H9 (cell line): Measurements from ENCODE around the gene KIAA2012. TPM values are rescaled to one million over a fixed set of nuclear protein-coding genes. Genes with fewer than 3 reads are reported as not detected.

Experiments used
- DNase-seq: peaks from one replicate; pipeline ENCODE4 v3.0.0-alpha.2; 2017
- H2AFZ ChIP-seq: one replicate; pipeline ENCODE4 v1.6.1; 2013; ENCODE audit warnings: mild to moderate bottlenecking, low read length, control low read depth, moderate library complexity
- H2AK5ac ChIP-seq: 2 replicates; pipeline ENCODE4 v1.6.1; 2013; ENCODE audit warnings: low read length, control low read depth, mixed read lengths; ENCODE audit not compliant: insufficient read length
- H2BK120ac ChIP-seq: one replicate; pipeline ENCODE4 v1.6.1; 2013; ENCODE audit warnings: low read depth, mild to moderate bottlenecking, low read length, control low read depth, inconsistent platforms; ENCODE audit not compliant: poor library complexity, severe bottlenecking
- H2BK12ac ChIP-seq: 2 replicates; pipeline ENCODE4 v1.6.1; 2013; ENCODE audit warnings: low read length, control low read depth, mixed read lengths, low read depth; ENCODE audit not compliant: insufficient read length
- H2BK15ac ChIP-seq: 2 replicates; pipeline ENCODE4 v1.6.1; 2013; ENCODE audit warnings: low read depth, low read length, control low read depth
- H2BK20ac ChIP-seq: one replicate; pipeline ENCODE4 v1.6.1; 2013; ENCODE audit warnings: low read depth, mild to moderate bottlenecking, low read length, control low read depth, inconsistent platforms; ENCODE audit not compliant: poor library complexity, severe bottlenecking
- H2BK5ac ChIP-seq: 2 replicates; pipeline ENCODE4 v1.6.1; 2013; ENCODE audit warnings: low read length, control low read depth, mixed read lengths; ENCODE audit not compliant: insufficient read length
- H3K14ac ChIP-seq: 2 replicates; pipeline ENCODE4 v1.6.1; 2013; ENCODE audit warnings: low read length, control low read depth; ENCODE audit not compliant: insufficient read depth
- H3K18ac ChIP-seq: 2 replicates; pipeline ENCODE4 v1.6.1; 2013; ENCODE audit warnings: low read depth, mild to moderate bottlenecking, mixed read lengths, low read length, control low read depth; ENCODE audit not compliant: insufficient read length
- H3K23ac ChIP-seq: 2 replicates; pipeline ENCODE4 v1.6.1; 2013; ENCODE audit warnings: low read length, control low read depth, mixed read lengths, low read depth; ENCODE audit not compliant: insufficient read length
- H3K23me2 ChIP-seq: 2 replicates; pipeline ENCODE4 v1.6.1; 2013; ENCODE audit warnings: low read depth, mild to moderate bottlenecking, mixed read lengths, low read length, control low read depth; ENCODE audit not compliant: insufficient read length, poor library complexity, severe bottlenecking
- H3K27ac ChIP-seq: 2 replicates; pipeline ENCODE4 v1.5.1; 2013; ENCODE audit warnings: low read length, control low read depth, mixed read lengths, low read depth; ENCODE audit not compliant: insufficient read length
- H3K27me3 ChIP-seq: 2 replicates; pipeline ENCODE4 v1.6.1; 2013; ENCODE audit warnings: low read length, control low read depth, inconsistent platforms; ENCODE audit not compliant: insufficient read depth
- H3K4ac ChIP-seq: 2 replicates; pipeline ENCODE4 v1.6.1; 2013; ENCODE audit warnings: low read depth, mild to moderate bottlenecking, control low read depth, inconsistent platforms, low read length, moderate library complexity
- H3K4me1 ChIP-seq: 2 replicates; pipeline ENCODE4 v1.6.1; 2013; ENCODE audit warnings: low read length, control low read depth, inconsistent platforms; ENCODE audit not compliant: insufficient read depth
- H3K4me2 ChIP-seq: 2 replicates; pipeline ENCODE4 v1.6.1; 2013; ENCODE audit warnings: low read length, control low read depth, mixed read lengths; ENCODE audit not compliant: insufficient read length, insufficient read depth
- H3K56ac ChIP-seq: 2 replicates; pipeline ENCODE4 v1.6.1; 2013; ENCODE audit warnings: low read depth, mild to moderate bottlenecking, mixed read lengths, low read length, control low read depth; ENCODE audit not compliant: insufficient read length
- H3K79me1 ChIP-seq: 2 replicates; pipeline ENCODE4 v1.6.1; 2013; ENCODE audit warnings: low read depth, mild to moderate bottlenecking, moderate library complexity, low read length, control low read depth, inconsistent platforms; ENCODE audit not compliant: insufficient read depth, poor library complexity, severe bottlenecking
- H3K79me2 ChIP-seq: 2 replicates; pipeline ENCODE4 v1.6.1; 2013; ENCODE audit warnings: low read length, control low read depth, inconsistent platforms; ENCODE audit not compliant: insufficient read depth
- H3K9ac ChIP-seq: 2 replicates; pipeline ENCODE4 v1.6.1; 2013; ENCODE audit warnings: low read length, control low read depth, mixed read lengths; ENCODE audit not compliant: insufficient read length; ENCODE audit errors: extremely low read depth
- H3K9me3 ChIP-seq: one replicate; pipeline ENCODE4 v1.6.1; 2013; ENCODE audit warnings: low read depth, low read length, inconsistent platforms; ENCODE audit not compliant: control insufficient read depth
- H3T11ph ChIP-seq: one replicate; pipeline ENCODE4 v1.6.1; 2013; ENCODE audit warnings: mild to moderate bottlenecking, low read length, control low read depth, inconsistent platforms
- H4K20me1 ChIP-seq: one replicate; pipeline ENCODE4 v1.6.1; 2013; ENCODE audit not compliant: control insufficient read depth, insufficient read length, insufficient read depth
- H4K5ac ChIP-seq: 2 replicates; pipeline ENCODE4 v1.6.1; 2013; ENCODE audit warnings: low read depth, mild to moderate bottlenecking, mixed read lengths, low read length, control low read depth; ENCODE audit not compliant: insufficient read length
- H4K8ac ChIP-seq: replicated peaks from 2 replicates; pipeline ENCODE4 v1.6.1; 2013; ENCODE audit warnings: low read length, control low read depth, mixed read lengths, low read depth; ENCODE audit not compliant: insufficient read length
- H4K91ac ChIP-seq: 2 replicates; pipeline ENCODE4 v1.6.1; 2013; ENCODE audit warnings: low read depth, mild to moderate bottlenecking, moderate library complexity, mixed read lengths, low read length, control low read depth; ENCODE audit not compliant: insufficient read length
- H3K27ac Mint-ChIP-seq, 3 experiments: 2 replicates in 2 of 3; 3 replicates in 1 of 3; pipeline ENCODE4 v1.8.0; 2020 to 2021; ENCODE audit warnings: mixed read lengths in 3 of 3, mild to moderate bottlenecking in 1 of 3, moderate library complexity in 1 of 3
- H3K27me3 Mint-ChIP-seq: 2 replicates; pipeline ENCODE4 v1.8.0; 2021; ENCODE audit warnings: low read depth, mild to moderate bottlenecking, moderate library complexity, mixed read lengths
- H3K36me3 Mint-ChIP-seq, 3 experiments: 2 replicates in 2 of 3; 3 replicates in 1 of 3; pipeline ENCODE4 v1.8.0; 2020 to 2021; ENCODE audit warnings: low read depth in 3 of 3, mixed read lengths in 3 of 3; ENCODE audit not compliant: insufficient read depth in 1 of 3
- H3K4me1 Mint-ChIP-seq, 2 experiments: 2 replicates each; pipeline ENCODE4 v1.8.0; 2020; ENCODE audit warnings: mixed read lengths in 2 of 2
- H3K4me3 Mint-ChIP-seq, 2 experiments: 2 replicates in 1 of 2; 3 replicates in 1 of 2; pipeline ENCODE4 v1.8.0; 2020 to 2021; ENCODE audit warnings: mild to moderate bottlenecking in 2 of 2, mixed read lengths in 2 of 2, moderate library complexity in 1 of 2
- H3K9me3 Mint-ChIP-seq, 2 experiments: 2 replicates in 1 of 2; 3 replicates in 1 of 2; pipeline ENCODE4 v1.8.0; 2020; ENCODE audit warnings: mild to moderate bottlenecking in 2 of 2, mixed read lengths in 2 of 2, moderate library complexity in 1 of 2
- CTCF ChIP-seq: fragments of 200-600 bp; sonication (generic); conservative IDR thresholded peaks from 3 replicates; pipeline ENCODE4 v1.8.0; 2021; ENCODE audit warnings: antibody characterized with exemption, mild to moderate bottlenecking
- WGBS: extraction: QIAGEN DNeasy Blood & Tissue Kit; methylation state at CpG from one replicate; pipeline ENCODE4 v1.1.7; 2013; ENCODE audit warnings: missing lambda C conversion rate, low lambda C conversion rate, mixed read lengths; ENCODE audit not compliant: insufficient read length; ENCODE audit errors: extremely low coverage; 5-methylcytosine and 5-hydroxymethylcytosine counted together
- total RNA-seq: library from RNA; stranded (reverse); gene quantifications from 2 replicates; pipeline ENCODE4 v1.2.1, GENCODE V29; 2021

KIAA2012 gene
- total RNA-seq, 1 experiment from 2014 or later = not detected

GRCh38 chr2:202196727-202197126, 123.7 kb downstream of the KIAA2012 start:
- no peaks in the 10 kb centered on the region for H3K9me3 ChIP-seq
- H4K8ac ChIP-seq = no peak overlapping the region
- no peak overlapping the region for H2AK5ac ChIP-seq
- no peak overlapping the region for H3T11ph ChIP-seq
- H2BK12ac ChIP-seq = no peak overlapping the region
- no peak overlapping the region for H3K4me2 ChIP-seq
- H4K91ac ChIP-seq = no peak overlapping the region
- no peaks in the 10 kb centered on the region for H3K79me2 ChIP-seq
- no peak overlapping the region for H3K27ac ChIP-seq
- no peak overlapping the region for H2AFZ ChIP-seq
- peaks cover 0 to 2% (median 0%) of the 10 kb centered on the region in 3 experiments; a peak in 1 of 7 replicates for H3K36me3 Mint-ChIP-seq
- no peak overlapping the region for H3K23ac ChIP-seq
- peak overlapping the region in 1 of 3 experiments; percentile 23; a peak in 1 of 7 replicates for H3K27ac Mint-ChIP-seq
- H3K27me3 ChIP-seq = no peaks in the 10 kb centered on the region
- H3K79me1 ChIP-seq = no peaks in the 10 kb centered on the region
- no peaks in the 10 kb centered on the region for H4K20me1 ChIP-seq
- H3K4me3 Mint-ChIP-seq = no peak overlapping the region
- no peak overlapping the region for H3K18ac ChIP-seq
- no peak overlapping the region for H2BK15ac ChIP-seq
- no peak overlapping the region for H2BK5ac ChIP-seq
- TF ChIP-seq CTCF = no peak
- no peak overlapping the region for H4K5ac ChIP-seq
- no peaks in the 10 kb centered on the region; the same call in none of the 2 replicates for H3K27me3 Mint-ChIP-seq
- no peak overlapping the region for H3K4ac ChIP-seq
- H3K9ac ChIP-seq = no peak overlapping the region
- DNase-seq = no peak
- H3K4me1 Mint-ChIP-seq = peaks cover 6 to 17% of the 10 kb centered on the region in 2 experiments
- no CpG with 5 or more reads among the region's 6 CpGs for WGBS
- no peak overlapping the region for H3K14ac ChIP-seq
- no peak overlapping the region for H3K56ac ChIP-seq
- no peak overlapping the region for H2BK20ac ChIP-seq
- no peak overlapping the region for H2BK120ac ChIP-seq
- H3K23me2 ChIP-seq = no peaks in the 10 kb centered on the region
- no peaks in the 10 kb centered on the region; a peak in 1 of 5 replicates for H3K9me3 Mint-ChIP-seq
- H3K4me1 ChIP-seq = no peaks in the 10 kb centered on the region
